HepG2 (cell line): Measurements from ENCODE around the gene RAB17. TPM values are rescaled to one million over a fixed set of nuclear protein-coding genes. Genes with fewer than 3 reads are reported as not detected.

Experiments
- CEBPB ChIP-seq: IDR thresholded peaks from 2 replicates; pipeline ENCODE4 v1.6.1; 2011; ENCODE audit warnings: low read depth, low read length, improper control_type of control experiment, borderline replicate concordance
- ETV5 ChIP-seq: IDR thresholded peaks from 2 replicates; pipeline ENCODE4 v1.6.1; 2018; ENCODE audit warnings: missing biosample characterization, missing genetic modification reagents, inconsistent platforms, borderline replicate concordance
- GATAD2A ChIP-seq: IDR thresholded peaks from 2 replicates; pipeline ENCODE4 v1.6.1; 2016
- GLMP ChIP-seq: sonication (generic); formaldehyde crosslinking; IDR thresholded peaks from 2 replicates; pipeline ENCODE4 v1.9.0; 2021; ENCODE audit warnings: missing genetic modification reagents, mild to moderate bottlenecking, borderline replicate concordance
- HDAC2 ChIP-seq: sonication (generic); formaldehyde crosslinking; IDR thresholded peaks from 2 replicates; pipeline ENCODE4 v1.4.0; 2020; ENCODE audit warnings: missing genetic modification reagents
- HNRNPUL1 ChIP-seq: fragments of 200-400 bp; formaldehyde crosslinking; IDR thresholded peaks from 2 replicates; pipeline ENCODE4 v1.6.1; 2017; ENCODE audit warnings: low read depth, mild to moderate bottlenecking, low read length, moderate library complexity
- MED1 ChIP-seq: sonication (generic); formaldehyde crosslinking; IDR thresholded peaks from 2 replicates; pipeline ENCODE4 v1.4.0; 2020; ENCODE audit warnings: missing genetic modification reagents
- MYNN ChIP-seq: sonication (generic); formaldehyde crosslinking; IDR thresholded peaks from 2 replicates; pipeline ENCODE4 v1.4.0; 2020; ENCODE audit warnings: mild to moderate bottlenecking, low read depth, missing genetic modification reagents
- NFE2L2 ChIP-seq: fragments of 150-350 bp; IDR thresholded peaks from 2 replicates; pipeline ENCODE4 v1.6.1; 2014; ENCODE audit warnings: low read length
- NR0B2 ChIP-seq: sonication (generic); formaldehyde crosslinking; IDR thresholded peaks from 2 replicates; pipeline ENCODE4 v1.4.0; 2020; ENCODE audit warnings: mild to moderate bottlenecking, missing genetic modification reagents
- THAP9 ChIP-seq: sonication (generic); formaldehyde crosslinking; IDR thresholded peaks from 2 replicates; pipeline ENCODE4; 2020; ENCODE audit warnings: missing genetic modification reagents, mild to moderate bottlenecking, borderline replicate concordance
- TMF1 ChIP-seq: sonication (generic); formaldehyde crosslinking; IDR thresholded peaks from 2 replicates; pipeline ENCODE4 v1.8.1; 2022; ENCODE audit warnings: low read depth, missing genetic modification reagents
- YY1 ChIP-seq: IDR thresholded peaks from 2 replicates; pipeline ENCODE4 v1.6.1; 2011; ENCODE audit warnings: low read length, low read depth, moderate library complexity, mild to moderate bottlenecking; ENCODE audit not compliant: insufficient read depth, insufficient replicate concordance
- ZBTB10 ChIP-seq: sonication (generic); formaldehyde crosslinking; IDR thresholded peaks from 2 replicates; pipeline ENCODE4 v1.4.0; 2020; ENCODE audit warnings: missing genetic modification reagents, borderline replicate concordance
- ZFP1 ChIP-seq: IDR thresholded peaks from 2 replicates; pipeline ENCODE4 v1.6.1; 2016
- ZFP36 ChIP-seq: fragments of 150-350 bp; IDR thresholded peaks from 2 replicates; pipeline ENCODE4 v1.6.1; 2018; ENCODE audit warnings: borderline replicate concordance, low read length, low read depth; ENCODE audit not compliant: partially characterized antibody
- ZNF10 ChIP-seq: sonication (generic); formaldehyde crosslinking; IDR thresholded peaks from 2 replicates; pipeline ENCODE4 v1.4.0; 2020; ENCODE audit warnings: mild to moderate bottlenecking, low read depth, missing genetic modification reagents, borderline replicate concordance
- ZNF275 ChIP-seq: sonication (generic); formaldehyde crosslinking; IDR thresholded peaks from 2 replicates; pipeline ENCODE4 v1.8.0; 2022; ENCODE audit warnings: missing genetic modification reagents, mild to moderate bottlenecking, inconsistent platforms, borderline replicate concordance
- ZNF331 ChIP-seq: sonication (generic); formaldehyde crosslinking; IDR thresholded peaks from 2 replicates; pipeline ENCODE4 v1.4.0; 2020; ENCODE audit warnings: missing genetic modification reagents
- ZNF563 ChIP-seq: sonication (generic); formaldehyde crosslinking; IDR thresholded peaks from 2 replicates; pipeline ENCODE4 v1.8.0; 2022; ENCODE audit warnings: mild to moderate bottlenecking, moderate library complexity, missing genetic modification reagents
- ZNF616 ChIP-seq: sonication (generic); formaldehyde crosslinking; IDR thresholded peaks from 2 replicates; pipeline ENCODE4 v1.5.0; 2020; ENCODE audit warnings: low read depth, mild to moderate bottlenecking, missing genetic modification reagents
- ZNF670 ChIP-seq: sonication (generic); formaldehyde crosslinking; IDR thresholded peaks from 2 replicates; pipeline ENCODE4 v1.8.0; 2022; ENCODE audit warnings: mild to moderate bottlenecking, missing genetic modification reagents, borderline replicate concordance
- ZSCAN9 ChIP-seq: IDR thresholded peaks from 2 replicates; pipeline ENCODE4 v1.6.1; 2016; ENCODE audit warnings: borderline replicate concordance
- polyA plus RNA-seq, 8 experiments: library from polyadenylated mRNA; depleted of rRNA in 3 of 8; stranded (reverse) in 7 of 8; unstranded in 1 of 8; fragments of >200 nt; fragmentation: Illumina TruSeq in 4 of 8; extraction: Trizol in 4 of 8; gene quantifications; 2 replicates each; pipeline versions ENCODE4 v1.2.1 to v1.2.3, GENCODE V29; 2011 to 2016; ENCODE audit warnings: low read depth in 4 of 8, missing spikeins in 1 of 8, mixed read lengths in 1 of 8; ENCODE audit not compliant: insufficient read depth in 1 of 8
- total RNA-seq, 5 experiments: library from RNA; depleted of rRNA; stranded (reverse); fragments of >200 nt; fragmentation: Illumina TruSeq; extraction: Trizol; gene quantifications; 2 replicates each; pipeline ENCODE4 v1.2.3, GENCODE V29; 2016; ENCODE audit warnings: low read depth in 1 of 5

The RAB17 gene
- total and polyA plus RNA-seq, 2 of the 13 experiments (the other 11 are each of a cell fraction or from before 2014, with no cell fraction given), result 68.0 to 124 TPM

GRCh38 chr2:237594514-237594871 lies 4.0 kb upstream of the RAB17 start (continued):
- no peak for TF ChIP-seq ZFP36
- no peak for TF ChIP-seq ZFP1 (CRISPR knock-in tag)
- no peak for TF ChIP-seq TMF1 (CRISPR knock-in tag)
- TF ChIP-seq ZNF616, result no peak
- no peak for TF ChIP-seq ZNF275 (CRISPR knock-in tag)
- TF ChIP-seq GLMP, result no peak
- TF ChIP-seq NR0B2 (CRISPR knock-in tag), result no peak
- no peak for TF ChIP-seq ZSCAN9 (CRISPR knock-in tag)
- TF ChIP-seq MED1, result peak; percentile 88
- TF ChIP-seq ZBTB10 (CRISPR knock-in tag), result peak; percentile 29; the same call in 1 of the 2 replicates
- 0 out of 2 replicates have a peak, but pooled peaks have one; percentile 21 for TF ChIP-seq ZNF563
- no peak for TF ChIP-seq MYNN (CRISPR knock-in tag)
- no peak for TF ChIP-seq YY1
- no peak for TF ChIP-seq ZNF10 (CRISPR knock-in tag)
- TF ChIP-seq THAP9, result no peak
- TF ChIP-seq CEBPB, result no peak
- TF ChIP-seq ZNF670 (CRISPR knock-in tag), result no peak
- peak; percentile 81; the same call in 1 of the 2 replicates for TF ChIP-seq ETV5 (CRISPR knock-in tag)
- no peak for TF ChIP-seq NFE2L2
- peak; percentile 47; the same call in 1 of the 2 replicates for TF ChIP-seq GATAD2A (CRISPR knock-in tag)
- peak; percentile 66 for TF ChIP-seq HDAC2 (CRISPR knock-in tag)
- TF ChIP-seq HNRNPUL1, result no peak
- TF ChIP-seq ZNF331 (CRISPR knock-in tag), result peak; percentile 42; the same call in 1 of the 2 replicates
